Activated CD4-positive, CD25-positive, alpha-beta regulatory T cell treated with anti-CD3 and anti-CD28 coated beads, Interleukin-2, amount 50 U/mL, for 72 hours (primary cell): ENCODE results near the gene KMT2D.

Experiments used
- DNase-seq: peaks from one replicate; pipeline ENCODE4 v3.0.0; 2021

KMT2D gene

DNA sequence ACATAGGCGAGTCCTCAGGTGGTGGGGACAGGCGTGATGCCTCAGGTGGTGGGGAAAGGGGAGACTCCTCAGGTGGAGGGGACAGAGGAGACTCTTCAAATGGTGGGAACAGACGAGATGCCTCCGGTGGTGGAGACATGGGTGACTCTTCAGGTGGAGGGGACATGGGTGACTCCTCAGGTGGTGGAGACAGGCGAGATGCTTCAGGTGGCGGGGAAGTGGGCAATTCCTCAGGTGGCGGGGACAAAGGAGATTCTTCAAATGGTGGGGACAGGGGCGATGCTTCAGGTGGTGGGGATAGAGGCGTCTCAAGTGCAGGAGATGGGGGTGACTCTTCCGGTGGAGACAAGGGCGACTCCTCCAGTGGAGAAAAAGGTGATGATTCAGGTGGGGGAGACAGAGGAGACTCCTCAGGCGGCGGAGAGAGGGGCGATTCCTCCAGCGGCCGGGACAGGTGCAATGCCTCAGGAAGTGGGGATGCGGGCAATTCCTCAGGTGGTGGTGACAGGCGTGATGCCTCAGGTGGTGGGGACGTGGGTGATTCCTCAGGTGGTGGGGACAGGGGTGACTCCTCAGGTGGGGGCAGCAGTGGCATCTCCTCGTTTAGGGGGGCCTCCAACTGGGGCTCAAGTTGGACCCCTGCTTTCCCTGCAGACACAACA, 8.7 kb downstream of the KMT2D start:
- DNase-seq: no peak

- no peak for DNase-seq
Measured at GRCh38 chr12:49051373-49051764, 9.2 kb downstream of the KMT2D start.

- DNase-seq: no peak
Measured at GRCh38 chr12:49050507-49051372, 9.9 kb downstream of the KMT2D start.

GRCh38 chr12:49049566-49050224, 10.9 kb downstream of the KMT2D start:
- no peak for DNase-seq

DNA sequence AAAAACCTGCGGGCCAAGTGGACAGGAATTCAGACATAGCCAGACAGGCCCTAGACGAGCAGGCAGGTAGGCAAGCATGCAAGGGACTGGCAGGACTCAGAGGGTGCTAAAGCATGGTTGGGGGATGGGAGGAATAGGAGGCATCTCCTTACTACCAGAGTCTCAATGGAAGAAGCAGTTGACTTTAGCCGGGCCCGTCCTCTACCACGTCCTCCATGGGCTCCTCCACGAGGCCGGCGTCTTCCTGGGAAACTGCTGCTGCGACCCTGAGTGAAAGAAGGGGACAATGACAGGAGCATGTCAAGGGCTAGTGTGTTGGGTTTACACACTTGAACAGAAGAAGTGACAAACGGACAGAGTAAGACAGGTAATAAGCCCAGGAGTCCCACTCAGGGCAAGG, 11.6 kb downstream of the KMT2D start:
- DNase-seq: no peak

DNA sequence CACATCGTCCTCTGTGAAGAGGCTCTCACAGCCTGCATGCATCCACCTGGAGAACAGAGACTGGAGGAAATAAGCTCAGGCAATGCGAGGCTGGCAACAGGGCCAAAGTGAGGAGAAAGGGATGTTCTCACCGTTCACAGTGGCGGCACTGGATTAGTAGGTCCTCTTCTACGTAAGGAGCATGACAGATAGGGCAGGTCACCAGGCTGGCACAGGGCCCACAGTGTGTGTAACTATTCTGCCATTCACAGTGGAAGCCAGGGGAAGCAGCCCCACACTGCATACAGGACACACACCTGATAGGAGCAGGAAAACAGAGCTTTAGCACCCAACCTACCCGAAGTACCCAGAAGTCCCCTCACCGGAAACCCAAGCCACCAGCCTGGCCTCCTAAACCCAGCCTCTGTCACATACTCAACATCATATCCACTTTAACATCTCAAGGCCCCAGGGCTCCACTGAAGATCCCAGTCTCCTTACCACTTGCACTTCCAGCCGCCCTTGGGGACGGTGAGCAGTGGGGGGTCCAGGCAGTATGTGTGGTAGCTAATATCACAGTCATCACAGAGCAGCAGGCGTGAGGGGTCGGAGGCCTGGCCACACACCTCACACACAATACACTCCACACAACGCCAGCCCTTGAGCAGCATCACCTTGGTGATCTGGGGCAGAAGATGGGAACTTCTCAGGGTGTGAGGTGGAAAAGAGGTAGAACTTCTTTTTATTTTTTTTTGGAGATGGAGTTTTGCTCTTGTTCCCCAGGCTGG, 14.3 kb downstream of the KMT2D start:
- DNase-seq: no peak

DNA sequence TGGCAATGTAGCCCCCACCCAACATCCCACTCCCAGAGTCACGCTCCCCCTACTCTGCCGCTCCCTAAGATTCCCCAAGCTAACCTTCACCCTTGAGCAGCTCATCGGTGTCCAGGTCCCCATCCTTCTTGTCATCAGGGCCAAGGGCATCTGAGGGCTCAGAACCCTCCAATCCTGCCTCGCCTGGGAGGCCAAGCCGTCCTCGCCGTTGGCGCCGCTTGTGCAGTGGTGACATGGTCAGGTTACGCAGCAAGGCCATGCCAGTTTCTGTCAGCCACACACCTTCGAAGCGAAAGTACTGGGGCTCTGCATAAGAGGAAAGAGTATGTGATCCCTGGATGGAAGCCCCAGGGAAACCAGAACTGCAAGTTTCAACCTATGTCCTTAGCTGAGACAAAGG, 15.9 kb downstream of the KMT2D start:
- DNase-seq: no peak

DNA sequence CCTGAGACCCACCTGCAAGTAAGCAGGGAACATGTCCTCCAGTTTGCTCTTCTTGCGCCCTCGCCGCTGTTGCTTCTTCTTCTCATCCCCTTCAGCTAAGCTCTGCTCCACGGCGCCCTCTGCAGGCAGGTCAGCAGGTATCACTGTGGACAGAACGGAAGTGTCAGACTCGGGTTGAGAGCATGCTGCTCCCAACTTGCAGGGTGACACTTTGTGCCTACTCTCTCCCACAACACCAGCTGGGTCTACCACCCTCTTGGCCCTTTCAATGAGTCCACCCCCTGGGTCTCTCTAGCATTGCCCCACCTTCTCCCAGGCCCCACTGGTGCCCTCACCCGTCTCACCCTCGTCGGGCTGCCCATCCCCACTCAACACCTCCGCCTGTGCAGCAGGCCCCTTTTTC, 16.7 kb downstream of the KMT2D start:
- DNase-seq: peak; percentile 75

- no peak for DNase-seq
Measured at GRCh38 chr12:49043241-49043640, 17.4 kb downstream of the KMT2D start.

DNA sequence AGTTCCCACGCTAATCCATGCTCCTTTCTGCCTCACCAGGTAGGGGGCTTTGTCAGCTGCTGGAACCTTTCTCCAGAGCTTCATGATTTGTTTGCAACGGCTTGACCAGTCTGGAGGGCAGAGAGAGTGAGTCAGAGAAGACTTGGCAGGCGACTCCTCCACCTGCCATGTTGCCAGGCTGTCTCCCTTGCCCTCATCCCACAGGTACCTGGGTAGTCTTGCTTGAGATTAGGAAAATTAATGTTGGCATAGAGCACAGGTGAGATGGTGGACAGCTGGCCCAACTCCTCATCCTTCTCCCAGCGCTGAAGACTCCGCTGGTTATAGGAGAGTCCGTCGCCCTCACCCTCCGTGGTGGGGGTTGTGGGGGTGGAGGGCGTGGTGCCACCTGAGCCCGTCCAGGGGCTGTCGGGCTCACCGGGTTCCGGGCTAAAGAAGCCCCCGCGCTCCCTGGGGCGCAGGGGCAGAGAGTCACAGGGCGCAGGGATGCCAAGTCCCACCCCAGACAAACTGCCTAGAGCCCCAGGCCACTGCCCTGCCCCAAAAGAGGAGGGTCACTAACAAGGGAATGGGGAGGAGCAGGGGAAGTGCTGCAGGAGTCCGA, 18.6 kb downstream of the KMT2D start:
- DNase-seq: no peak

DNA sequence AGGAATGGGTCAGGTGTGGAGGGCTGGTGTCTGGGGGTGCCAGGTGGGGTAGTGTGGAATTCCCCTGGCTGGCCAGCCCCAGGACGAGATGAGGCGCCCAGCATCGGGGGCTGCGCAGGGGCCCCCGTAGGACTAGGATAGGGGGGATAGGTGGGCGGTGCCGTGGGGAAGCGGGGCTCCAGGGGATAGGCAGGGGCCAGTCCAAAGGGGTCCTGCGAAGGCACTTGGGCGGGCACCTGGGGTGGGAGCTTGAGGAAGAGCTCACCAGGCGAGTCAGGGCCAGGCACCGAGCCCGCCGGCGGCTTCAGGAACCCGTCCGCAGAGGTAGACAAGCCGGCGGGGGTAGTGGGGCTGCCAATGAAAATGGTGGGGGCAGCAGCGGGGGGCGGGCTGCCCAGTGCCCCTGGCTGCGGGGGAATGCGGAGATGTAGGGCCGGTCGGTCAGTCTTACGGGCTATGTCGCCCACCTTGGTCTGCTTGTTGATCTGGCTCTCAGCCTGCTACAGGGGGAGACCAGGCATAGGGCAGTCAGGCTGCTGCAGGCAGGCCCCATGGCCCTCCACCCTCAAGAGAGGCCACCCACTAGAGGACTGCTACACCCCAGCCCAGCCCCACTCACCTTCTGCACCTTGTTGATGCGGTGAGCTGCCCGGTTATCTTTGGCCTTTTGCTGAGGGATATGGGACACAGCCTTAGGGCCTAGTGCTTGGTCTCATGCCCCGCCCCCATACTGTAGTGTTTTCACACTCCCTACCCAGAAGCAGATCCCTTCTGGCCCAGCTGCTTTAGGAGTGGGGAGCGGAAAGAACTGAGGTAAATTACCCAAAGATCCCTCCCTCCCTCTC, 19.3 kb downstream of the KMT2D start:
- DNase-seq: no peak

- DNase-seq: no peak
Measured at GRCh38 chr12:49040364-49040855, 20.2 kb downstream of the KMT2D start.

DNA sequence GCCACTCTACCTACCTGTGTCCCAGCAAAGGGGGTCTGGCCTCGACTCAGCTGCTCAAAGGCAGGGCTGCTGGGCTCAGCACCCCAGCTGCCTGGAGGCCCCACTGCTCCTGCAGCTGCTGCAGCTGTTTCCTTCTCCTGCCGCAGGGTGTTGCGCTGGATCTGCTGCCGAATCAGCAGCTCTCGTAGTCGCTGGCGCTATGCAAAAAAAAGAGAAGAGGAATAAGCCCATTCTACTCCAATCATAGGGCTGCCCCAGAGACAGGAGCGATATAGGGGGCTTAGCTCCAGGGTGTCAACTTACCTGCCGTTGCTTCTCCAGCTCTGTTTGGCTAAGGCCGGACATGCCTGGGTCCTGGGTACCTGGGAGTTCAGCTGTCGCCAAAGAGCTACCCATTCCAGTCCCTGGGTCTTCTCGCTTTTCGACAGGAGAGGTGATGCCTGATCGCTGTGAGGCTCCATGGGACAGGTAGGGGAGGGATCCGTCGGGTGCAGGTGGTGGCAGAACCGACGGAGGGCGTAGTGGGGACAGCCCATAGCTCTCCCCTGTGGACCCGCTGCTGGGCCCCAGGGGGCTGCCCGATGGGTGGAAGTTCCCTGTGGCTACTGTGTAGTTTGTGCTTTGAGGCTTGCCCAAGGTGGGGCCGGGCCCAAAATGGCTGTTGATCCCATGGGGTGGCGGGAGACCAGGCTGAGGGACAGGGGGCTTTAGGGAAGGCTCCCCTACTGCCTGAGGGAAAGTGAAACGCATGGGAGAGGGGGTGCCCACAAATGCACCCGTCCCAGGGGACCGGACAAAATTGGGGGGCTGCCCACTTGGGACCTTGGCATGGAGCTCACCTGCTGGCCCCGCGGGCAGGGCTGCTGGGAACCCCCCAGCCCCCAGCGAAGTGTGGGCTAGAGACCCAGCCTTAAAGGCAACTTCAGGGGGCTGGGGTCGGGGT, 20.9 kb downstream of the KMT2D start:
- no peak for DNase-seq

- DNase-seq: no peak
Measured at GRCh38 chr12:49038291-49038955, 22.2 kb downstream of the KMT2D start.

- DNase-seq: no peak
Measured at GRCh38 chr12:49037947-49038237, 22.7 kb downstream of the KMT2D start.

GRCh38 chr12:49037111-49037946, 23.3 kb downstream of the KMT2D start:
- no peak for DNase-seq

- no peak for DNase-seq
Measured at GRCh38 chr12:49036029-49036428, 24.6 kb downstream of the KMT2D start.

DNA sequence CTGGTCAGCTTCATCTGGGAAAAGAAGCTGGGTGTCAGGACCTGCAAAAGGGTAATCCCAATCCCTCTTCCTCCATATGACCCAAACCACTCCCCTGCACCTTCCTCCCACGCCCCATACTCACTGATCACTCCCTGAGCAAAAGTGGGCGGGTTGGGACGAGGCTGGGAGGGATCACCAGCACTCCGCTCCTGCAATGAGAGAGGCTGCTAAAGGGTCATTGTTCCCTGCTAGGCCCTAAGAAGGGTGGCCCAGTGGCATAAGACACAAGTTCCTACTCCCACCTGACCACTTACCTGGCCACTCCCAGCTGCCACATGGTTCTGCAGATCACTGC, 26.3 kb downstream of the KMT2D start:
- DNase-seq: no peak

- no peak for DNase-seq
Measured at GRCh38 chr12:49033611-49034285, 26.8 kb downstream of the KMT2D start.
